AG08395 (cell line): ENCODE measurements around the gene NLGN1.

Experiments
- DNase-seq: peaks from one replicate; pipeline ENCODE4 v3.0.0; 2012; ENCODE audit warnings: mixed read lengths, low spot score

Gene NLGN1

DNA sequence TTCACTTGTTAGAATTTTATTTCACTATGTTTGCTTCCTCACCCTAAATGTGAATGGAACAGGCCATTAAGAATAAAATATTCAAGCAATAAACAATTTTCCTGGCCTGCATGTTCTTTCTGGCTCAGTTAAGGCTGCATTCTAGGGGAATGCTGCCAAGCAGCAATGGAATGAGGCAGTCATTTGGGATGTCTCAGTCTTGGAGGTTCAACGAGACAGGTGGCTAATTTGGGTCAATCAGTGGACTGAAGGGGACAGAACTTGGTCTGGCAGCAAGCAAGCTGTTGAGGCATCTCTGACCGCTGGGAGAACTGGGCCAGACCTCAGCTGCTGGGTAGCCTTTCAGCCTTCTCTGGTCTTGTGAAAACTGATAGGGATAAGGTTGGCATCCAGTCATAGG, 241.6 kb downstream of the NLGN1 start:
- no peak for DNase-seq

DNA sequence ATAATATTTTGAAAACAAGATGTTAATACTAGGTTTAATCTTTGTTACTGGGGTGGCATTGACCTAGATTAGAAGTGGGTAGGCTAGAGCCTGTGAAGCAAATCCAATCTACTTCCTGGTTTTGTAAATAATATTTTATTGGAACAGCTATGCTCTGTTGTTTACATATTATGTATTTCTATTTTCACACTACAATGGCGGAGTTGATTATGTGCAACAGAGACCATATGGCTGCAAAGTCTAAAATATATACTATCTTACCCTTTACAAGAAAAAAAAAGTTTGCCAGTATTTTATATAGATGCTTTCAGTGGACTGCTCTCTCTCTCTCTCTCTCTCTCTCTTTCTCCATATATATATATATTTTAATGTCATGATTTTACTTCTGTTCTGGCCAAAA, 244.2 kb downstream of the NLGN1 start:
- DNase-seq, result no peak

DNA sequence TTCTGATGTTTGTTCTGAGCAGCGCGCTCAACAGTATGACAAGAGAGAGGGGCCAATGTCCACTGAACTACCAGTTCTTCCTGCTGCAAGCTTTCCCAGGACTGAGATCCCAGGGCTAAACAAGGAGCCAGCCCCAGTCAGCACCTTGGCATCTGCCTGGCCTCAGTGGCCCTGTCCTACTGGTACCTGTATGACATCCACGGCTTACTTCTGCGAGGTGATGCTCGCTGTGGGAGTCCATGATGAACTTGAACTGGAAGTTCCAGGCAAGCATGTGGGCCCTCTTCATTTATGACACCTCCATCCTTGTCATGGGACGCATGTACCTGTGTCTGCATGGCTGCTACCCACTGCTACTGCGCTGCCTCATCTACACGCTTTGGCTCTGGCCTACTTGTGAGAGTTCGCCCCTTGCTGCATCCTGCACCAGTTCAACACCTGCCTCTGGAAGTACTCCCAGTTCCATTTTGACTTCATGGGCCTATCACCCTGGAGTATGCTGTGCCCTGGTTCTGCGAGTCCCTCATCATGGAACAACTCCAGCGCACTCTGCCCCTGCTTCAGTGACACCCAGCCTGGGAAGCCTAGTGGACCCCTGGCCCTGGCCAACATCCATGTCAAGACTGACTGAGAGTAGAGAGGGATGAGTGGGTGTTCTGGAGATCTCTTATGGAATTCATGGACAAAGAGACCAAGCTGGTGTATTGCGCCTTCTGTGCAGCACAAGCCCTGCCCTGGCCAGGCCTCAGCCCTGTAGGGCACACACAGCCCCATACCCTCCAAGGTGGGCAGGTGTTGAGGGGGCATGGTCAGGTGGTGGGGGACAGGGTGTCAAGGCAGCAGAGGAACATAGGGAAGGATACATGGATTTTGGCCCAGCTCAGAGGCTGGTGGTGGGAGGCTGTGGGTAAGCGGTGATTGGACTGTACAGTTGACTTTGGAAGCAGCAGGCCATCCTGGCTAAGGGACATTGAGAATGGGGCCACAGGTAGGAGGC, 246.8 kb downstream of the NLGN1 start:
- DNase-seq, result no peak

GRCh38 chr3:173650596-173650995, 253.1 kb downstream of the NLGN1 start:
- no peak for DNase-seq

GRCh38 chr3:173652093-173652492, 254.5 kb downstream of the NLGN1 start:
- no peak for DNase-seq

DNA sequence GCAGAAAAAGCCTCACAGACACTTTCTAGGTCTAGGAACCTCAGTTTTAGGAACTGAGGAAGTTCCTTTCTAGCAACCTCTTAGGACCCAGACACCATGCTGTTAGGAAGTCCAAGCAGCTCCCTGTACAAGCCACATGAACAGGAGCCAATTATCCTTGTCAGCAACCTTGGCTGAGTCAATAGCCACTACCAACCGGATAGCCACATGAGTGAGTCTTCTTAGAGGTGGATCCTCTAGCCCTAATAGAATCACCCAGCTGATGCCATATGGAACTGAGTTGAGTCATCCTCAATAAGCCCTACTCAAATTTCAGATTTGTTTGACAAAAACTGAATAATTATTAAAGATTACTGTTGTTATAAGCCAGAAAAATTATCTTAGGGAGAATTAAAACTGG, 256.2 kb downstream of the NLGN1 start:
- DNase-seq, result no peak

- no peak for DNase-seq
Observed at GRCh38 chr3:173659972-173660371, 262.4 kb downstream of the NLGN1 start.

GRCh38 chr3:173660645-173661299, 263.2 kb downstream of the NLGN1 start:
- DNase-seq, result peak; percentile 27

DNA sequence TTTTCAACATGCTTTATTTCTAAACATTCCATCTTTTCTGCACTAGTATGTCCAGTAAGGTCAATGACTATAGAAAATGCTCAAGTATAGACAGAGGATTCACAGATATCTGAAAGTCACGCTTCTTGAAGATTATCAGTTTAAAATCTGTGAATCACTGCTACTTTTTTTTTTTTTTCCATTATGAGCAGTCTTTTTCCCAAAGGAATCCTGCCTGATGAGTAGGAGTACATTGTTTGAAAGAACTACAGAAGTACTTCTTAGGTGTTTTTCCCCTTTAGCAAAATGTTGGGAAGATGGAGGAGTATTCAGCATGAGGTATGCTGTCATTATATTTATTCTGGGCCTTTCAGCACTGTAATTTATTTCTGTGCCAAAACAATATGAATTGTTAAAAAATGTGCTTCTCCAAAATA, 266.2 kb downstream of the NLGN1 start:
- DNase-seq, result no peak

DNA sequence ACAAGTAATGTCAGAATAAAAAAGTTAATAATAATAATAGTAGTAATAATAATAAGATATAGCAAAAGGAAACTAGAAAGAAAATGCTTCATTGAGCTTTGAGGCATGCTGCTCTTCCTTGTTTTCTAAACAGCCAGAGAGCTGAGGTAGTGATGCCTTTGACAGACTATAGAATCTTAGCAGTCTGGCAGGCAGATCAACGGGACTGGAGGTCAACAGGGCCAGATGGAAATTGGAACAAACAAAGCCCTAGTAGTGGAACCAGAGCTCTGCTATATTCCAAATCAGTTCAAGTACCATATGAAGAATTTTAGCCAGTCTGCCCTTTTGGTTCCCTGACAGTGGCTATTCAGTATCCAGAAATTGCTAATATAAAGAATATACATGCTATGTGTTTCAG, 278.6 kb downstream of the NLGN1 start:
- no peak for DNase-seq

- DNase-seq, result no peak
Observed at GRCh38 chr3:173681188-173681678, 283.7 kb downstream of the NLGN1 start.

DNA sequence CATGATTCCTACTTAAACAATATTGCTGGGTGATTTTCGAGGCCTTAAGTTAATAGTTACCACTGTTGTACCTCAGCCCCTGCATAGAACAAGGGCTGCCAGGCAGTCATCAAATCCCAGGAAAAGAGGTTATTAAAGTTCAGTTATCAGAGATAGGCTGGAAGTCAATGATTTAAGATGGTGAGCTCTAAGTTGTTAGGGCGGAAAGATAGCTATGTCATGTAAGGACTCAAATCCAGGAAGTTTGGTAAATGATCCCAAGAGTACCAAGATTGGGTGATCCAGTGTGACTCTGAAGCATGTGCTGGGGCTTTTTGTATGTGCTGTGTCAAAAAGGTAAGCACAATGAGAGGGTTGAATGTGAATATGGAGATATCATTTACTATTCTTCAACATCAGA, 287.9 kb downstream of the NLGN1 start:
- DNase-seq, result no peak

DNA sequence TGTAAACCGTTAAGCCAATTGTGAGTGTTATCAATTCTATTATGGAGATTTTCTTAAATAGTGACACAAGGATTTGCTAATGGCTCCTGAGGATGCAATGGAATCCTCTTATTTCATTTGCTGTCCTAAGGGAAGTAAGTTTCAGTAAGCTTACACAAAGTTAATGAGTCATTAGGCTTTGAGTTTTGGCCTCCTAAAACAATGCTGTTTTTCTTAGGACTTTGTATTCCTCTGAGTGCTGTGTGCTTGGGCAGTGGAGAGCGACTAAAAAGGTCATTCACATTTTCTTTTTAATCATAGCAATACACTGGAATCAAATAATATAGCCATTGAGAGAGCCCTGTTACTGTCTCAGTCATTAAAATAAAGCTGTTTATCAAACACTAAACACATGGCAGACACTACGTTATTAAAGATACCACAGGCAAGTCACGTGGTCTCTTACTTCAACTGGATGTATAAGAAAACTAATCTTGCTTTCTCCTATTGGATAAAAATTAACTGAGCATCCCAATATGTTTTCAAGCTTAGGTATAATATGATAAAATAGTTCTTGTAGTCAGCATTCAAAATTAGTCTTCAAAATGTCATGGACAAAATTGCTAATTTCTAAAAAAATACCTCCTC, 290.8 kb downstream of the NLGN1 start:
- DNase-seq, result no peak

DNA sequence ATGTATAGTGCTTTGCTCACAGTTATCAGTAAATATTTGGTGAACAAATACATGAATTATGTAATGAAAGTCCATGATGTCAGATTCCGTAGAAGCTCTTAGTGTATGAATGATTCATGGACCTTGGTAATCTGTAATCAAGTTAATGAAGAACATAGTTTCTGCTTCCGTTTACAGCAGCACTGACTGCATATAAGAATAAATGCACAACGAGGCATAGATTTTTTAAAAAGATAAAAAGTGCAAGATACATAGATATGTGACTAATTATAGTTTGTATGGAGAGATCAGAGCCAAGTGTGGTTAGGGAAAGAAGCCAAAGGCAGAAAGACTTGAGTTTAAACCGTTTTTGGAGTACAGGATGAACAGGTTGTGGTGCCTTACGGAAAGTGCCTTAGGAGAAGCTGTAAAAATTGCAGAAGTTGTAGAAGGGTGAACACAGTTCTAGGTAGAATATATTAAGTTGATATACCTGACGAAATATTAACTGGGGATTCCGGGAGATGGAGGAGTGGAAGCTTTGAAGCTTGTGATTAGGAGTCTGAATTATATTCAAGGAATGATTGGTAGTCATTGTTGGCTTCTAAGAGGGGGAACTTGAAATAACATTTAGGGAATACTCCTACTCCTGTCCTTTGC, 293.1 kb downstream of the NLGN1 start:
- no peak for DNase-seq

- no peak for DNase-seq
Observed at GRCh38 chr3:173699353-173699752, 301.8 kb downstream of the NLGN1 start.

DNA sequence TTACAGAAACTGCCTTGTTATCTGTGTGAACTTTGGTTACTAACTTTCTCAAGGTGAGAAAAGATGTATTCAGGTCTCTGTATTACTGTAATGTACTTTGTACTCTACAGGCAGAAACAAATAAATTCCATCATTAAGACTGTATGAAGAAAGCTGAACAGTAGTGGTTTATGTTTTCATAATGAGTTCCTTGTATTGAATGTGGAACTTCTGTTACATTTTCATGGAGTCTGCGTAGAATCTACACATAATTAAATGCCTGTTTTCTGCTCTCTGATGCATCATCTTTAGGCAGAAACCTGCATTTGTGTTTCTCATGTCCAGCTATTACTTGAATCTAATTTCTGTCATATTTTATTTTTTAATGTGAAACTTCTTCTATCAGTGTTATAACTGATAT, 302.8 kb downstream of the NLGN1 start:
- DNase-seq, result no peak

DNA sequence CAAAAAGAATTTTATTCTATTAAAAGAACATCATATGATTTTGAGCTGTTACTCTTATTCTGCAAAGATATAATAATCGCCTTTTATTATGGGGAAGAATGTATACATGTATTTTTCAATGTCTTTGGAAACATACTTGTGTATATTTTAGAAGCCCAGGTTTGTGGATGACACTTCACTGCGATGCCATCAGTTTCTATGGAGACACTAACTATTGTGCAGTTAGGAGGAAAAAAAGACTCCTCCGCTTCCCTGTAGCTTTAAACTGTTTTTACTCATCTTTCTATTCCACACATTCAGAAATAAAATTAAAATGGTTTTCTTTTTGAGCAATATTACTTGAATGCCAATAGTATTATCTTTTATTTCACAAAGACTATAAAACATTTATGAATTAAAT, 305.0 kb downstream of the NLGN1 start:
- no peak for DNase-seq

DNA sequence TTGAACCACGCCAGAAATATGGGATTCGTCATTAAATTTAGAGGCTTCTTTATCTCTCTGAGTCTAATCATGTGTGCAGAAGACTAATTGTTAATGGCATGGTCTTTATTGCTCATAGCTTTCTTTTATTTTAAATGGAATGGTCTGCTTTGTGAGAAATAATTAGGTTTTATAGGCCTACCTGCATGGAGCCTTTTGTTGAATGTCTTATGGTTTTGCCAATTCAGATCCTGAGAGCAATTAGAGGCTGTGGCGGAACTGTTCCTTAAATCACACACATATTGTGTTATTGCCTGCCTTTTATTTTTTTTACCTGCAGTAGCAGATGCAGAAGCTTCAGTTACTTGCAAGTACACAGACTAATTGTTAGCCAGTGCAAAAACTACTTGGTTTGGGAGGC, 306.2 kb downstream of the NLGN1 start:
- DNase-seq, result no peak

- no peak for DNase-seq
Observed at GRCh38 chr3:173706630-173707029, 309.1 kb downstream of the NLGN1 start.

GRCh38 chr3:173708191-173708590, 310.6 kb downstream of the NLGN1 start:
- no peak for DNase-seq

DNA sequence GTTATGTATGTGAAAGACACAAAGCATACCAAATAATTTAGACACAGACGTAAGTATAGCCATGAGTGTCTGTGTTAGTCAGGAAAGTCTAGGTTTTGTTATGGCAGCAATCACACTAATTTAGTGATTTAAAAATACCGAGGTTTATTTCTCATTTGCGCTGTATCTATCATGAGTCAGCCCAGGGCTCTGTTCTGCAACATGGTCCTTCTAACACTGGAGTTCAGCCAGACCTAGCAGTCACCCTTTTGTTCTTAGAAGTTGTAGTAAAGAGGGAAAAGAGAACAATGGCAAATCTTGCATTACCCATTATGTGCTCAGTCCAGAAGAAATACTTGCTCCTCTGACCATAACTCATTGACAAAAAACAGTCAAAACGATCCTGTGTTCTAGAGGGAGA, 311.5 kb downstream of the NLGN1 start:
- DNase-seq, result no peak

DNA sequence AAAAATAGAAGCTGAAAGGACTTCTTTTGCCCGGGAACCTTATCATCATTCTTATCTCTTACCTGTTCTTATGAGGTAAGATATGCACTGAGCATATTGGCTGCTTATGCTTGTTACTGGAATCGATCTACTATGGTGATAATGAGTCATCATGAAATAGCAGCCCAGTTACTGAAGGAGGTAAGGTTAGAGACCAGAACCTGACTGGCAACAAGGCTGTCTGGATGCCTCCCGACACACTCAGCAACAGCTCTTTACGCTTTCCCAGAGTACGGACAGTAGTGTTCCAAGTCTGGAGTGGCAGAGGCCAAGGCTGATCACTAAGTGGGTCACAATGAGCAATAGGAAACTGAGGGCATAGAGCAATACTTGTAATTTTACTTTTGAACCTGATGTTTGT, 314.1 kb downstream of the NLGN1 start:
- DNase-seq, result no peak
